GM06990 (cell line): ENCODE data around the gene DENND1B.

Experiments
- DNase-seq: peaks from one replicate; pipeline ENCODE4 v3.0.0-alpha.2; 2011; ENCODE audit not compliant: insufficient read length; ENCODE audit errors: extremely low read depth
- H3K27me3 ChIP-seq: replicated peaks from 2 replicates; pipeline ENCODE4 v1.6.0; 2011; ENCODE audit warnings: low read length; ENCODE audit not compliant: control insufficient read depth, insufficient read depth
- H3K36me3 ChIP-seq: 2 replicates; pipeline ENCODE4 v1.5.1; 2011; ENCODE audit warnings: low read length; ENCODE audit not compliant: control insufficient read depth, insufficient read depth
- H3K4me3 ChIP-seq: replicated peaks from 2 replicates; pipeline ENCODE4 v1.5.1; 2011; ENCODE audit warnings: low read depth, mild to moderate bottlenecking, control low read depth, low read length
- TF ChIP-seq, protein P1 (sequence below): IDR thresholded peaks from 2 replicates; pipeline ENCODE4 v1.5.1; 2011; ENCODE audit warnings: low read length, control low read depth, mild to moderate bottlenecking, inconsistent platforms; ENCODE audit not compliant: insufficient read depth, poor library complexity, severe bottlenecking

Gene DENND1B

GRCh38 chr1:197606168-197606845, 169.0 kb downstream of the DENND1B start:
- no peak for DNase-seq
- H3K36me3 ChIP-seq, result no peaks in the 10 kb centered on the region
- TF ChIP-seq, protein P1, sequence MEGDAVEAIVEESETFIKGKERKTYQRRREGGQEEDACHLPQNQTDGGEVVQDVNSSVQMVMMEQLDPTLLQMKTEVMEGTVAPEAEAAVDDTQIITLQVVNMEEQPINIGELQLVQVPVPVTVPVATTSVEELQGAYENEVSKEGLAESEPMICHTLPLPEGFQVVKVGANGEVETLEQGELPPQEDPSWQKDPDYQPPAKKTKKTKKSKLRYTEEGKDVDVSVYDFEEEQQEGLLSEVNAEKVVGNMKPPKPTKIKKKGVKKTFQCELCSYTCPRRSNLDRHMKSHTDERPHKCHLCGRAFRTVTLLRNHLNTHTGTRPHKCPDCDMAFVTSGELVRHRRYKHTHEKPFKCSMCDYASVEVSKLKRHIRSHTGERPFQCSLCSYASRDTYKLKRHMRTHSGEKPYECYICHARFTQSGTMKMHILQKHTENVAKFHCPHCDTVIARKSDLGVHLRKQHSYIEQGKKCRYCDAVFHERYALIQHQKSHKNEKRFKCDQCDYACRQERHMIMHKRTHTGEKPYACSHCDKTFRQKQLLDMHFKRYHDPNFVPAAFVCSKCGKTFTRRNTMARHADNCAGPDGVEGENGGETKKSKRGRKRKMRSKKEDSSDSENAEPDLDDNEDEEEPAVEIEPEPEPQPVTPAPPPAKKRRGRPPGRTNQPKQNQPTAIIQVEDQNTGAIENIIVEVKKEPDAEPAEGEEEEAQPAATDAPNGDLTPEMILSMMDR, result no peak
- H3K4me3 ChIP-seq, result no peak overlapping the region
- H3K27me3 ChIP-seq, result no peaks in the 10 kb centered on the region

DNA sequence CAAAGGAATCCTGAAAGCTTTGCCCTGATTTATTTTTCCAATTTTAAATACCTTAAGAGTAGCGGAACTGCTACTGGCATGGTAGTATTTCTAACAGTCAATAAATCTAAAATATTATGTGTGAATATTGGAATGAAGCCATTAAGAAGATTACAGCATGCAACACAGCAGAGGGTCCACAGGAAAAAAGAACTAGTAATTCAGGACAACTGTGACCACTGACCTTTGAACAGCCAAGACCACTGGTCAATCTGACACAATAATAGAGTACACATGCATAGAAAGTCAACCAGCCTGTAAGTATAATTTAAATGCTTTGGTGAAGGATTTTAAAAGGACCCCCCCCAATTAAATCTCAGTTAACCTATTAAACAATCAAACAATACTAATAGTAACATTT, 171.0 kb downstream of the DENND1B start:
- H3K27me3 ChIP-seq, result no peaks in the 10 kb centered on the region
- no peaks in the 10 kb centered on the region for H3K36me3 ChIP-seq
- no peak overlapping the region for H3K4me3 ChIP-seq
- TF ChIP-seq, protein P1, result no peak
- DNase-seq, result no peak

DNA sequence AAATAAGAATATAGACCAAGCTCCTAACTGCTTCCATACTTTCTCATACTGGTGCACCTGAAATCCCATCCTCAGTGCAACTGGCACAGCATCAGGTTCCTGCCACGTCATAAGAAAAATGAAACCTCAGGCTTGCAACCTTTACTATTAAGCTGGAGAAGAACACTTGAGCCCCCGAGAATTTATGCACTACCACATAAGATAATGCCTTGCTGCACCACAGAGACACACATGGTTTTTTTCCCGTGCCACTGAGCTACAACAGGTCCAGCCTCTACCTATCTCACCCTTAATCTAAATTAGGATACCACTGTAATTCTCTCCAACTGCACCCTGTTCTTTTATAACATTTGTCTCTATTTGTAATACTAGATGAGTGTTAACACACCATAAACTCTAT, 174.5 kb downstream of the DENND1B start:
- Histone ChIP-seq H3K27me3 (no peaks in the 10 kb centered on the region), H3K4me3 (no peak overlapping the region), H3K36me3 (no peaks in the 10 kb centered on the region)
- TF ChIP-seq, protein P1, result no peak
- no peak for DNase-seq

DNA sequence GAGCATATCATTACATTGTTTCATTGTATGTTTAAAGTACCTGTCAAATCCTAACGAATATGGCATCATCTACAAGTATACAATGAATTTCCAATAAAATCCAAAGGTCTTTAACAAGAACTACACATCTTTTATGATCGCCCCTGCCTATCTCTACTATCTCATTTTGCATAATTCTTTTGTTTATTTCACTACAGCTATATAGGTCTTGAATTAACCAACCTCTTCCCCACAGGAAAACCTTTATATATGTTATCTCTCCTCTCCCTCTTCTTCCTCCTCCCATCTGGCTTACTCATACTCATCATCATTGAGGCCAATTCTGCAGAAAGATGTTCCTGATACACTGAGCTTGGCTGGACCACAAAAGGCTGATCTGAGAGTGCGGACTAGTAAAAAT, 175.5 kb downstream of the DENND1B start:
- TF ChIP-seq, protein P1, result no peak
- Histone ChIP-seq H3K27me3 (no peaks in the 10 kb centered on the region), H3K36me3 (no peaks in the 10 kb centered on the region)

GRCh38 chr1:197598935-197599334, 176.3 kb downstream of the DENND1B start:
- TF ChIP-seq, protein P1, result no peak
- Histone ChIP-seq H3K4me3 (no peak overlapping the region), H3K36me3 (no peaks in the 10 kb centered on the region), H3K27me3 (no peaks in the 10 kb centered on the region)
- no peak for DNase-seq

More for the DNA sequence above, 175.5 kb downstream of the DENND1B start:
- H3K4me3 ChIP-seq, result no peak overlapping the region
- DNase-seq, result no peak

DNA sequence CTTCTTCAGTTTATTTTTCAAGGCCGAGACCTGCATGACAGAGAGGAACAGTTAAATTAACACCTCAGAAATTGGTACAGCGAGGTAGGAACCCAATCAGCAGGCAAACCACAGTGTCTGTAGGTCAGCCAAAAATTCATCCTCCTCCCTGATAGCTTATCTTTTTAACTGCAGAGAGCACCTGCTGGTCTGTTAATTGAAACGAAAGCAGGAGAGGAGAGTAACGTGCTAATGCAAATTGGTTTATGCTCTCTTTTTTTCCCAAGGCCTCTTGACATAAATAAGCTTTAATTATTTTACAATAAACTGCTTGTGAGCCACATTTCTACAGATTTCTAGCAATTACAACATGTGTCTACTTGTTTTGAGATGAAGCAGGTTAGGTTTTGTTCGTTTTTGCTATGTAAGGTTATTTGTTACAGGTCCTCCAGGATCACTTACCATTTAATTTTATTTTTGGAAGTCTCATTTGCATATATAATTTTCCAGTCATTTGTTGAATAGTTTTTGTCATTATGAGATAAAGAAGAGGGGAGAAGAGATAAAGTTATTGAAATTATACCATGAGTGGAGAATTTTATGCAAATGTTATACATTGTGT, 179.9 kb downstream of the DENND1B start:
- TF ChIP-seq, protein P1, result no peak
- no peak overlapping the region for H3K4me3 ChIP-seq
- no peak for DNase-seq
- no peaks in the 10 kb centered on the region for H3K36me3 ChIP-seq
- H3K27me3 ChIP-seq, result no peaks in the 10 kb centered on the region
